NCI-H1092 treated with DMSO at 0.1 percent for 48 hours (cell line): ENCODE data around the gene COL23A1.
"Not testable (repeated sequence)": the region's sequence is repeated elsewhere in the genome, so short reads cannot be mapped to it uniquely, and the experiment has no call there.

ENCODE experiments used
- DNase-seq: peaks from one replicate; lab custom pipeline; 2025; lab: John Stamatoyannopoulos, UW

COL23A1 gene

DNA sequence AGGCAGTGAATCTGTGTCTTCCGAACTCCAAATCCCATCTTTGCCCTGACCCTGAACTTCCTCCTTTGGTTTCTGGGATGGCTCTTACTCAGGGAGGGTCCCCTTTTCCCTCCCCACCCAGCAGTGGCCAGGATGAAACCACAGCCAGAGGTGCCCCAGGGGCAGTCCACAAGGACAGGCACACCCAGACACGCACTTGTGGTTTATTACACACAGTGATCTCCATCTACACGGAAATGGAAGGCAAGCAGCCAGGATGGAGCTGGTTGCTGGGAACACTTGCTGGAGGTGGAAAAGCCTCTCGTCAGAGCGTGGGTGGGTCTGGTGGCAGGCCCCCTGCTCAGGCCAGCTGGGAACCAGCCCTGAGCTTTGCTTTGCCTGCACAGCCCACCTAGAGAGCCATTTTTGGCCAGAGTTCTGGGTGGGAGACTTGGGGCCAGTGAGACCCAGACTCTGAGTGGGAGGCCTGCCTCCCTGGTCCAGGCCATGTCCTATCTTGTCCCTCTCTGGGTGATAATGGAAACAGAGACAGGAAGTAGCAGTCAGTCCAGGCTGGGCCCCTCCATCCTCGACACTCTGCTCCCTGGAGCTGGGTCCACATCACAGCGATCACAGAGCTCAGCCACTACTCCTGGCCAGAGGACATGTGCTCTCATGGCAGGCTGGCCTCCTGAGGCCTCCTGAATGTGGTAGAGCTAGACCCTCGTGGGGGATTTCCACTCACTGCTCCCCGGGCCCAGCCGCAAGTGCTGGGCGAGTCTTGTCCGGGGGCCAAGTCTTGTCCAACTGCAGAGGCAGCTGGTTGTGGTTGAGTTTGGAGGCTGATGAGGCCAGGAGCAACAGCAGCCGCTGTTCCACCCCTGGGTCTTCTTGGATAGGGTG is 352.5 kb downstream of the COL23A1 start:
- DNase-seq = no peak

DNA sequence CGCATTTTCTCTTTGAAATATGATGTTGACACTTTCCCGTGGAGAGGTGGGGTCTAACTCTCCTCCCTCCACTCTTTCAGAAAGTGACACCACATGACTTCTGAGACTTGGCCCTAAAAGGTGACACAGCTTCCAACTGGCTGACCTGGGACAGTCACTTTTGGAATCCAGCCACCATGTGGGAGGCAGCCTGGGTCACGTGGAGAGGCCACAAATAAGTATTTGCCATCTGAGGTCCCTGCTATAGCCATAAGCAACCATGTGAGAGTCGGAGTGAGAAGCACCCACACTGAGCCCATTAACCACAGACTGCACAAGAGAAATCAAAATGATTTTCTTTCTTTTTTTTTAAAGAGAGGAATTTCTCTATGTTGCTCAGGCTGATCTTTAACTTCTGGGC is 353.5 kb downstream of the COL23A1 start:
- no peak for DNase-seq

DNA sequence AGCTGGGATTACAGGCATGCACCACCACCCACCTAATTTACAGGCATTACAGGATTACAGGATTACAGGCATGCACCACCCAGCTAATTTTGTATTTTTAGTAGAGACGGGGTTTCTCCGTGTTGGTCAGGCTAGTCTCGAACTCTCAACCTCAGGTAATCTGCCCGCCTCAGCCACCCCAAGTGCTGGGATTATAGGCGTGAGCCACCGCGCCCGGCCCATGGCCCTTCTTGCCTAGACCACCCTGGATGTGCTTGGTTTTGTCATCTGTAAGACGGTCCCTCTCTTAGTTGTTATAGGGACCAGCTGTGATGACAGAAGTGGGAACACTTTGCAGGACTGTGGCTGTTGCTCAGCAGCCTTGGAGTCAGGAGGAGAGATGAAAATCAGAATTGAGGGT is 354.1 kb downstream of the COL23A1 start:
- DNase-seq = no peak

DNA sequence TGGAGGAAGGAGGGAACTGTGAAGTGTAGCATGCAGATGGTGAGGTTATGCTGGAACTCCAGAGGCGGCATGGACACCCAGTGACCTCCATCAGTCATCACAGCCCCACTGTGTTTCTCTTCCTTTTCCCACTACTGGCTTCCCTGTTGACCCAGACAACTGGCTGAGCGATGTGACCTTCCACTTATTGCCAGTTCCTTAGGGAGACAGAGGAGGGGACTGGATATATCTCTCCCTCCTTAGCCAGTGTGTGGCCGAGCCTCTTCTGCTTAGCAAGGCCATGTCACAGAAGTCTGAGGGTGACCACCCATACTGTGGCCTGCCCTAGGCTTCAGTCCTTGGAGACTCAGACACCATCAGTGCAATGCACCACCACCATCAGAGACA is 354.6 kb downstream of the COL23A1 start:
- no peak for DNase-seq

DNA sequence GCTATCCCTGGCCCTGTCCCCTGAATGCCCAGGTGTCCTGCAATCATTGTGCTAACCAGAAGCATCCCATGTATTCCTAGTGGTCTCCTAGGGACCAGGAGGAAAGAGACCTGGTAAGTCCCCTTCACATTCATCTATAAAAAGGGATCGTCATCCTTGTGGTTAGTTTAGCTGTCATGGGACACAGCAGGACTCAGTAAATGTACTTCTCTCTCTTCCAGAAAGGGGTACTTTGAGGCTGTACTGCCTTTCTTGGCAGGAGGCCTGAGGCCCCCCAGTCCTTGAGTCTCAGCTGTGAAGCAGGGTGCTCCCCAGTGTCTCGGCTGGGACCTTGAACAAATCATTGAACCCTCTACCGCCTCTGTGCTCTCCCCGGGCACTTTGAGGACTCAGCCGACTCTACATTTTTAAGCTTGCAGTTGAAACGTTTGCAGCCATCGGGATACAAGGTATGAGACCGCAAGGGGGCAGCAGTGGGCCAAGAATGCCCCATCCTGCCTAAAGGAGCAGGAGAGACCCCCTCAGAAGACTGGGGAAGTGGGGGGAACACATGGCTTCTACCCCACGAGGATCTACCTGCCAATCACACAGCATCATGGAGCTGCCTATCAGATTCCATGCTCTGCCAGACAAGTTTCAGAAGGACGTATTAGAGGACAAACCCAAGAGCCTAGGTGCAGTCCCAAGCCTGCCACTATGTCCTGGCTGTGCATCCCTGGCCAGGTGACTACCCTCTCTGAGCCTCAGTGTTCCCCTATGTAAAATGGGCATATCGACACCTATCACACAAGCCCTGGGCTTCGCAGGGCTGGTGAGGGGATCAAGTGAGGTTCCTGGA is 355.2 kb downstream of the COL23A1 start:
- peak; percentile 31 for DNase-seq

DNA sequence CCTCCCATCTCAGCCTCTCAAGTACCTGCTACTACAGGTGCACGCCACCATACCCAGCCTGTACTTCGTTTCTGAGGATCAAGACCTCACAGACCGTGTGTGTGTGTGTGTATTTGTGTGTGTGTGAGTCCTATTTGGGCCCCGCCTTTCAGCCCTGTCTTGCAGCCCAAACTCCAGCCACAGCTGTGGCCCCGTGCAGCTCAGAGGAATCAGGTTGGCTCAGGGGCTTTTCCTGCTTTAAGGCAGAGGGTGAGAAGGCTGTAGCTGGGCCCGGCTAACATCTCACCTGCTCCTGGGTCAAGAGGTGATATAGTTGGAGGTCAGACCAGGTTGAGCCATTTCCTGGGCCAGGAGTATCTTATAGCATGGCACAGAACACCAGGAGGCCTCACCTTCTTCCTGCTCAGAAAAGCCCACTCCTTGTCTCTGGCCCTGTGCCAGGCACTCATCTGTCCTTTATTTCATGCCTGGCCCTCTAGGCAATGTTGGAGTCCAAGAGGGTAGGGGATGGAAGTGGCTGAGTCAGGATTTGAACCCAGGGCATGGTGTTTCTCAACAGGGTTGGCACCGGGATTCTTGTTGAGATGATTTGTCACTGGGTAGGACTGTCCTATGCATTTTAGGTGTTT is 356.0 kb downstream of the COL23A1 start:
- no peak for DNase-seq

DNA sequence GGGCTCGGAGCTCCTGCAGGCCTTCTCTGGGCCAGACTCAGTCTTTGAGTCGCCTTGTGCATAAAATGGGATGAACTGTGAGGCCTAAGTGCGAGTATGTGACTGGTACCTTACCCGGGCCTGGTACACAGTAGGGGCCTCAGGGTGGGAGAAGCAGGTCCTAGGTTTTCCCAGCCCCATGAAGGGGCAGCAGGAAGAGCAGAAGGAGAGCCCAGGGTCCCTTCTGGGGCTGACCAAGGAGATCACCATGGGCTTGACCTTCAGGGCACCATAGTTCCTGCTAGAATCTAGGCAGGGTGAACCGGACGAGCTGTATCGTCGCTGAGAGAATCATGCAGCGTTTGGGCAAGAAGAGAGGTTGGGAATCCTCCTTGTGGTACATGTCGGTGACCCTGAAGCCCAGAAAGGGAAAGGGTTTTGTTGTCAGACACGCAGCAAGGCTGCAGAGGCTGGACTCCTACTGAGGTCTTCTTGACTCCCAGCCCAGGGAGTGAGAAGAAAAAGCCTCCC is 357.2 kb downstream of the COL23A1 start:
- DNase-seq = no peak

DNA sequence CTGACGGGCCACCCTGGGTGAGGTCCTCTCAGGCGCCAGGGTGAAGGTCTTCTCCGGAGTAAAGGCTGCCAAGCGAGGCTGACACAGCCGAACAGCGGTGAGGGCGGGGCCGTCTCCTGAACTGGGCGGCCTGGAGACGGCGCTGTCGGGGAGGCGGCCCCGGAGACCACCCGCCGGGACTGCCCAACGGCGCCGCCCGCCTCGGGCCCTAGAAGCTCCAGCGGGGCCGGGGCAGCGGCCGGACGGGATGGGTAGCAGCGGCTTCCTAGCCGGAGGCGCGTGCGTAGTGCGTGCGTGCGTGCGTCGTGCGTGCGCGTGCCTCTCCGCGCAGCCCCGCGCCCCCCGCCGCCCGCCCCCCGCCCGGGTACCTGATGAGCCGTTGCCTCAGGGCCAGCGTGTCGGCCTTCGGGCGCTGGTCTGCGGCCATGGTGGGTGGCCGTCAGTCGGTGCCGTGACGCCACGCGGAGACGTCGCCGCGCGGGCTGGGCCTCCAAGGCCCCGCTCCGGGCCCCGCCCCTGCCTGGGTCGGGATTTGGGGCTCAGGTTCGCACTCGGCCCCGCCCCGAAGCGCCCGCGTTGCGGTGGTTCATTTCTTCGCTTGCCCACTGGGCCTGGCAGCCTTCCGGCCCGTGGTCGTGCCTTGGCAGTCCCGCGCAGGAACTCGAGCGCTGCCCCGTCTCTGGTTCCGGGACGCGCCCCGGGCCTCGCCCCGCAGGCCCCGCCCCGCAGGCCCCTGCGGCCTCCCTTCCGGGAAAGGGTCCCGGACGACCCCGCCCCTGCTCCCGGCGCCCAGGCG is 357.9 kb downstream of the COL23A1 start, which contains the start of gene PHYKPL:
TSS of gene PHYKPL (minus strand) at position 679 of the 796 bp plus-strand sequence. CDS start at position 427, 252 bp downstream.
- DNase-seq = peak; percentile 28

DNA sequence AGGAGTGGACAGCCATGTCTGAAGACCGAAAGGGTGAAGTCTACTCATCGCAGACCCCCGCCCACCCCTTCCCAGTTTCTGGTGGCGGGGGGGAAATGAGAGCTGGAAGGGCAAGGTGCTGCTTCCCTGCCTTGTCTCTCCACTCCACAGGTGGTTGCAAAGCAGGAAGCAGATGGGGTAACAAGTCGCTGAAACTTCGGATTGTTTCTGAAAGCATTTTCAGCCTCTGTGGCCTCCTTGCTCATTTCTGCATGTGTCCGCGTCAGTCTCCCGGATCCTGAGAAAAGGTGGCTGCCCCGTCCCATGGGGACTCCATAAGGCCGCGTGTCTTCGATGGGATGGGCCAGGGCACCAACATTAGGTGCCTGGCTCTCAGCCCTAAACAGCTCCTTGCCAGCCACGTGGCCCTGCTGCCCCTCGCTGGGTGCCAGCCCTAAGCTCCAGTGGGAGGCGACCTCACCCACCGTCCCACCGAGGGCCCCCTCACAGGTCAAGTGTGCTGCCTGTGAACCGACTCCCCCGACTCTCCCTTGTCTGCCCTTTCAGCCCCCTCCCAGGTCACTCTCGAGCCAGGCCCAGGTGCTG is 358.6 kb downstream of the COL23A1 start:
- DNase-seq = no peak

DNA sequence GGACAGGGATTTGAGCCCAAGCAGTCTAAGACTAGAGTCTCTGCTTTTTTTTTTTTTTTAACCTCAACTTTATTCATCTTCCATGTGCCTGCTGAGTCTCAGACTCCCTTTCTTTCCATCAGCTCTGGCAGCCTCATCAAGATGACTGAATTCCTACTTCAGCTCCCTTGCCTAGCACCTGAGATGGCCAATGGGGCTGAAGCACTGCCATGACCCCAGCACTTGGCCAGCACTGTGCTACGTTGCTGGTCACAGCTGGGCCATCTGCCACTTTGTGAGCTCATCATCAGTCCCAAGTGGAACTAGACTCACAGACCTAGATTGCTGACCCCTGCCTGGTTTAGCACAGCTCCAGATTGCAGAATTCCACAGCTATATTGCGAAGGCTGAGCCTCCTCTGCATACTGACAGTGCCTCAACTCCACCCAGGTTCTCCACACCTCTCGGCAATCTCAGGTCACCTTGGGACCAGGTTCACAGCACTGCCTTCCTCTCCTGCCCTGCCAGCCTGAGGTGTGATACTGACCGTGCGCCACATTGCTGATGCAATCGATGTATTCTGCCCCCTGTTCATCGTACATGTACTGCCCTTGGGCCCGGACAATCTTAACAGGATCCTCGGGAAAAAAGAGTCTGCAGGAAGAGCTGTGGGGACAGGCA is 359.2 kb downstream of the COL23A1 start:
- DNase-seq = no peak

DNA sequence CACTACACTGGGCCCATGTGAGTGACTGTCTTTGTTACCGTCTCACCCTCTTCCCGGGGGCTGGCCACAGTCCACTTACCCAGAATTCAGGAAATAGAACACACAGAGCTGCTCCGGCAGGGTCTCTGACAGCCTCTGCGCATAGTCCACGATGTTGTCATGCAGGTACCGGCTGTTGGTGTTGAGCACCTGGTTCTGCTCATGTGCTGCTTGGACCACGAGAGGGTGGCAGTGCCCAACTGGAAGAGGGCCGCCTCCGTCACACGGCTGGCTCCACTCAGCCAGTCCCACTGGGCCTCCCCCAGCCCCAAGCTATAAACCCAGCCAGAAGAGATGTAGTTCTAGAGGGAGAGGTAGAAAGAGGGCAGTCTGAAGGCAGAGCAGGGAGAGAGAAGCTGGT is 360.3 kb downstream of the COL23A1 start:
- DNase-seq = no peak

DNA sequence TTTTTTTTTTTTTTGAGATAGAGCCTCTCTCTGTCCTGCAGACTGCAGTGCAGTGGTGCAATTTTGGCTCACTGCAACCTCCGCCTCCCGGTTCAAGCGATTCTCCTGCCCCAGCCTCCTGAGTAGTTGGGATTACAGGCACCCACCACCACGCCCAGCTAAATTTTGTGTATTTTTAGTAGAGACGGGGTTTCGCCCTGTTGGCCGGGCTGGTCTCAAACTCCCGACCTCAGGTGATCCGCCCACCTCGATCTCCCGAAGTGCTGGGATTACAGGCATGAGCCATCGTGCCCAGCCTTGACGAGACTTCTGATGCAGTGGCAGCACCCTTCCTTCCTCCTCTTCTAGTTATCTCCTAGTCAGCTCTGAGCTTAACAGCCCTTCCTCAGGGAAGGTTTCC is 361.1 kb downstream of the COL23A1 start:
- DNase-seq = not testable (repeated sequence)

DNA sequence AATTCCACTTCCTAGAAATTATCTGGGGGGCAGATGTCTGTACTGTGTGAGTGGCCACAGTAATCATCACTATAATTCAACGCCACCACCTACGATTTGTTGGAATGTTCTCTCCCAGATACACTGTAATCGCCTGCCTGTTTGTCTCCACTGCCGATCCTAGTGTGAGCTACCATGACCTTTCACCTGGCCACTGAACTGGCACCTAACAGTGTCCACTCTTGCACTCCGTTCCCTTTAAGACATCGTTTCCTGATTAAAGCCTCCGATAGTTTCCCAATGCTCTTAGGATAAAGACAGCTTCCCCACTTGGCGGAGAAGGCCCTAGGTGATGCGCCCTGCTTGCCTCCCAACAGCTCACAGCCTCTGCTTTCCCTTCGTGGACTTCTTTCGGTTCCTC is 361.6 kb downstream of the COL23A1 start:
- DNase-seq = no peak

DNA sequence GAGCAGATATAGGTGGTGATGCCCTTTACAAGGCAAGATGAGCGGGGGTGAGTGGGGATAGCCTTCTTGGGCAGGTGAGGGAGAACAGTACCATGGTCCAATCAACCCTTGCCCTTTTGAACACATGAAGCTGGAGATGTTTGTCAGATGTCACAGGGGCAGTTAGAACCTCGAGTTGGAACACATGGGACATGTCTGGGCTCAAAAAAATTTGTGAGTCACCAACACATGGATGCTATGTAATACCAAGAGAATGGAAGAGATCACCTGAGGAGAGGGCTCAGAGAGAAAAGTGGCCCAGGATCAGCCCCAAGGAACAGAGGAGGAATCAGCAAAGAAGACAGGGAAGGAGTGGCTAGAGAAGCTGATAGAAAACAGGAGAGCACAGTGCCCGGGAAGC is 362.3 kb downstream of the COL23A1 start:
- no peak for DNase-seq

DNA sequence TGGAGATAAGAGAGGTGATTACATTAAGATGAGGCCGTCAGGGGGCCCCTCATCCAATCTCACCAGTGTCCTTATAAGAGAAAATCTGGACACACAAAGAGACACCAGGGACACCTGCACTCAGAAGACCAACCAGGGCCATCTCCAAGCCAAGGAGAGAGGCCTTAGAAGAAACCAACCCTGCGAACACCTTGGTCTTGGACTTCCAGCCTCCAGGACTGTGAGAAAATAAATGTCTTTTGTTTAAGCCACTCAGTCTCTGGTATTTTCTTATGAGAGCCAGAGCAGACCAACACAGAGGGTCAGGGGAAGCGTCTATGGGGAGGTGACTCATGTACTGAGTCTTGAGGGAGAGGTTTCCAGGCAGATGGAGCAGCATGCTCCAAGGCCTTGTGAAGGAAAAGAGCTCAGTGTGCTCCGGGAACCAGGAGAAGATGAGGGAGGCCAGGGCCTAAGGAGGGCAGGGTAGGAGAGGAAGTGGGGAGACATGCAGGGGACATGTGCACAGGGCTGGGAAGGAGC is 363.0 kb downstream of the COL23A1 start:
- no peak for DNase-seq

DNA sequence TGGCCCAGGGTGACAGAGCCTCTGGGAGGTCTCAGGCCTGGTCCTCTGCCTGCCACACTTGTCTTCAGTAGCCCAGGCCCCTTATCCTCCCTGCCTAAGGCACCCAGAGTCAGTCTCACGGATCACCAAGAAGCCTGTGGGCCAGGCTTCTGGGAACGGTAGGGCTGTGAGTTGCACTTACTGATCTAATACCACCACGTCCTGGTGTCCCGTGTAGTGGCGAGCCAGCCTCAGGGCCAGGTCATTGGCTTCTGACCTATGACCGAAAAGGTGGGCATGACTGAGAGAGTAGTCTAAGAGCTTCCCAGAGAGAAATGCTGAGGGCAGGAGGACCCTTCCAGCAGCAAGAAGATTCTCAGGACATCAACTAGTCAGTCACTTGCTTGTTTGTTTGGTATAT is 365.0 kb downstream of the COL23A1 start:
- no peak for DNase-seq

DNA sequence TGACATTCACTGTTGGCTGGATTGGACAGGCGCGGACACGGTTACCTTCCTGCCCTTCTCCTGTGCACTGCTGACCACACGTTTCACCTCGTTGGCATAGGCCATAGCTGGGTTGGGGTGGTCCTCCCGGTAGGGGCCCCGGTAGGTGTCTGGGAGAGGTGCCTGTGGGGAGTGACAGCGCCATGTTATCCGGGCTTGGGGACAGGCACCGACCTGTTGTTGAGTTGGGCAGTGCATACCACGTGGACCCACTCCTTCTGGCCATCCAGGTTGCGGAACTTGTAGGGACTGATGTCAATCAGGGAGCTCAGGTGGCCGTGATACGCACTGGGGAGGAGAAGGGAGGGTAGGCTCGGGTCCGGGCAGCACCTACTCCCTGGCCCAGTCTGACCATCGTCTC is 365.8 kb downstream of the COL23A1 start:
- DNase-seq = no peak

DNA sequence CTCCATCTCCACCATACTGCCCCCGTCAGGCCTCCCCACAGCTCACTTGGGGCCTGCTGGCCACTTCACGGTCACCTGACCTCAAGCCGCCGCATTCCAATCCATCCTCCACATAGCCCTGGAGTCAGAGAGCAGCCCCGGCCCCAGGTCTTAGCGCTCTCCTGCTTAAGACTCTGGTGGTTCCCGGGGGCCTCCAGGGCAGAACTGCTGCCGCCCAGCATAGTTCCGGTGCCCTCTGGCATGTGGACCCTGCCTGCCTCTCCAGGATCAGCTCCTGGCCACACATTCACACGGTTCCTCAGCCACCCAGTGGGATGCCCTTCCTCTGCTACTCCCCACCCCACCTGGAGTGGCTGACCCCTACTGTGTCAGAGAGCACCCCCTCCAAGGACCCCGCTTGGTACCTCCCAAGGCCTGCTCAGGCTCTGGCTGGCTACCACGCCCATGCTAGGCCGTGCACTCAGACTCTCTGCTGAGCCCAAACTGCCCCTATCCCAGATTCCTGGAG is 366.3 kb downstream of the COL23A1 start:
- no peak for DNase-seq

DNA sequence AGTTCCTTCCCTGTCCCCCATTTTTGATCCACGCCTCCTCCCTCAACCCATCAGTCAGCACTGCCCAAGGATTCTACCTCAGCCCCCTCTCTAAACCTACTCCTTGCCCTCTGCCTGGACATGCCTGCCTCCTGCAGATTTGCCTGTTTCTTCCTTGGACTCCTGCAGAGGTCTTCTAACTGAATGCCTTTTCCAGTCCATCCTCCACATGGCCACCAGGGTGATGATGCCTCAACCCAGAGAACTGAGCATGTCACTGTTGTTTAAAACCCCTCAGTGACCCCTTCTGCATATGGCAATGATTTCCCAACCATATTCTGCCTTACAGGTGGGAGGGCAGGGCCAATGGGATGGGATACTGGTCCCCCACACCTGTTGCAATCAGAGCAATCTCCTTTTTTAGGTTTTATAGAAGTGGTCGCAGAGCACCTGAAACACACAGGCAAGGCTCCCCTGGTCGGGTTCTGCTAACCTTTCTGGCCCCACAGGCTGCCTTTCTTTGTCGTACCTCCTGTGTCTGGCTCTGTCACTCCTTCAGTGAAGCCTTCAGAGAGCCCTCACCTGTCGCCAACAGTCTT is 366.9 kb downstream of the COL23A1 start:
- DNase-seq = no peak

DNA sequence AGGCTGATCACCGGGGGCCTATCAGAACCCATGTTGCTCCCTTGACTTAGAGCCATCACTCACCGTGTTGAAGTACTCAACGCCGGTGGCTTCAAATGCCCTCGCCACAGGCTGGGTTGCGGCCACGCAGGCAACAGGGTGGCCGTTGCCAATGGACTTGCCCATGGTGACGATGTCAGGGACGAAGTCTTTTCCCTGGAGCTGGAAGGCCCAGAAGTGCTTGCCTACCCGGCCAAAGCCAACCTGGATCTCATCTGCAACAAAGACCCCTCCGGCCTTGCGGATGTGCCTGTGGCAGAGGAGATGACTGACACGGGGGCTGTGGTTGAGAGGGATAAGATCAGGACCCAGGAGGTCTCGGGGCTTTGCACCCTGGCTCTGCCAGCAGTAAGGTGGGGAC is 367.9 kb downstream of the COL23A1 start:
- no peak for DNase-seq
